Nucleus accumbens (tissue), 56 donors: ENCODE measurements around the gene HSP90AB1.

Experiments
- DNase-seq, 56 donors: peaks; one replicate each; lab custom pipeline; 2025; lab: John Stamatoyannopoulos, UW

The HSP90AB1 gene

GRCh38 chr6:44234101-44235025, 12.5 kb upstream of the HSP90AB1 start:
- peak in 54 of 56 donors; percentile 29 to 91 (median 79) for DNase-seq

- DNase-seq: no peak
These were observed 11.6 kb upstream of the HSP90AB1 start for GRCh38 chr6:44235269-44235668.

- DNase-seq: no peak
These were observed 10.9 kb upstream of the HSP90AB1 start for GRCh38 chr6:44235891-44236516.

- DNase-seq: peak in 48 of 56 donors; percentile 28 to 95 (median 74)
These were observed 9.7 kb upstream of the HSP90AB1 start for GRCh38 chr6:44237021-44237812.

- peak in 52 of 56 donors; percentile 22 to 89 (median 74) for DNase-seq
These were observed 9.0 kb upstream of the HSP90AB1 start for GRCh38 chr6:44237813-44238433.

GRCh38 chr6:44238687-44239350, 8.1 kb upstream of the HSP90AB1 start:
- DNase-seq: no peak

- no peak for DNase-seq
These were observed 3.6 kb upstream of the HSP90AB1 start for GRCh38 chr6:44243345-44243744.

- peak in 3 of 56 donors; percentile 50 to 67 (median 64) for DNase-seq
These were observed 1.4 kb upstream of the HSP90AB1 start for GRCh38 chr6:44245391-44245911.

- DNase-seq: peak; percentile 41 to 95 (median 82)
These were observed 814 bp upstream of the HSP90AB1 start for GRCh38 chr6:44245912-44246662.

- DNase-seq: peak in 51 of 56 donors; percentile 31 to 93 (median 77)
These were observed 719 bp downstream of the HSP90AB1 start for GRCh38 chr6:44247338-44248302.

GRCh38 chr6:44248579-44248978, 1.7 kb downstream of the HSP90AB1 start:
- DNase-seq: no peak

- DNase-seq: no peak
These were observed 2.3 kb downstream of the HSP90AB1 start for GRCh38 chr6:44249082-44249748.

- no peak for DNase-seq
These were observed 3.3 kb downstream of the HSP90AB1 start for GRCh38 chr6:44250067-44250717.

GRCh38 chr6:44250718-44251123, 3.8 kb downstream of the HSP90AB1 start:
- no peak for DNase-seq

GRCh38 chr6:44251576-44252524, 4.9 kb downstream of the HSP90AB1 start:
- no peak for DNase-seq
